GM12891 (cell line): ENCODE data around the gene FGGY.

Experiments
- PAX5 ChIP-seq: IDR thresholded peaks from 2 replicates; pipeline ENCODE4 v1.6.1; 2011; ENCODE audit warnings: low read length, moderate library complexity, mild to moderate bottlenecking; ENCODE audit not compliant: insufficient read depth, severe bottlenecking
- POLR2A ChIP-seq: IDR thresholded peaks from 2 replicates; pipeline ENCODE4 v1.6.1; 2011; ENCODE audit warnings: low read depth, low read length, control low read depth
- POLR2AphosphoS5 ChIP-seq: IDR thresholded peaks from 2 replicates; pipeline ENCODE4 v1.6.1; 2011; ENCODE audit warnings: low read depth, low read length, control low read depth
- SPI1 ChIP-seq: IDR thresholded peaks from 2 replicates; pipeline ENCODE4 v1.6.1; 2011; ENCODE audit warnings: low read depth, low read length, control low read depth
- TAF1 ChIP-seq: IDR thresholded peaks from 2 replicates; pipeline ENCODE4 v1.6.1; 2011; ENCODE audit warnings: low read depth, low read length, control low read depth

DNA sequence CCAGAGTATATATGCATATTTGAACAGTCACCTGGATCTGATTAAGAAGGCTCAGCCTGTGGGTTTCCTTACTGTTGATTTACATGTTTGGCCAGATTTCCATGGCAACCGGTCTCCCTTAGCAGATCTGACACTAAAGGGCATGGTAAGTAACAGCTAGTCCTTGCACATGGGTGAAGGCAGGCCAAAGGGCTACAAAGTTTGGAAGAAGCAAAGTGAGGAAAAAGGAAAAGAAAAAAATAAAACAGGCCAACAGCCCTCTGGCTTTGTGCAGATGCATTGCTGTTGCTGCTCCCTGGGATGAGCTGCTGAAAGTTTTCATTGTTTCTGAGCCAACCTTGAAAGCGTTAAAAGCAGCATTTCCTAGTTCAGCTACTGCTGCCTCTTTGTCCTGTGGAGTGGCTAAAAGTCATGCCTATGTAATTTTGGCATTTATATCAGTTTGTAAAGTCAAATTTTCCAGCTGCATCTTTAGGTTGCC, 341.4 kb downstream of the FGGY start:
- TF ChIP-seq POLR2A (no peak), POLR2AphosphoS5 (no peak), TAF1 (no peak), SPI1 (no peak), PAX5 (no peak)
